SK-N-SH (cell line): ENCODE measurements around the gene SMYD3. TPM values are rescaled to one million over a fixed set of nuclear protein-coding genes. Genes with fewer than 3 reads are reported as not detected.

Experiments
- CTCF ChIA-PET: fragments of 300-600, 350-600 bp; formaldehyde crosslinking; extraction: SDS; loops from one replicate; lab custom pipeline; 2021; lab: Yijun Ruan, JAX
- POLR2A ChIA-PET: fragments of 350-600 bp; sonication (Branson Sonifier 250); formaldehyde crosslinking; extraction: SDS; loops from one replicate; lab custom pipeline; 2020; ENCODE audit warnings: antibody characterized with exemption, inconsistent platforms; lab: Yijun Ruan, JAX
- DNase-seq: peaks from one replicate; pipeline ENCODE4 v3.0.0; 2012
- H2AFZ ChIP-seq: fragments of 200-600 bp; sonication (generic); 2 replicates; pipeline ENCODE4 v1.8.1; 2016; ENCODE audit warnings: antibody characterized with exemption, mild to moderate bottlenecking, low read depth
- H3F3A ChIP-seq: fragments of 200-600 bp; sonication (generic); replicated peaks from 2 replicates; pipeline ENCODE3; 2016; ENCODE audit warnings: antibody characterized with exemption, mild to moderate bottlenecking; ENCODE audit not compliant: insufficient read depth
- H3K27ac ChIP-seq, 2 experiments: fragments of 200-500 bp in 1 of 2; fragments of 200-600 bp in 1 of 2; sonication (Bioruptor generic) in 1 of 2; sonication (generic), shearing (Covaris generic) in 1 of 2; 2 replicates each; pipeline versions ENCODE4 v1.5.1 to v1.6.1; 2014 to 2016; ENCODE audit warnings: low read depth in 2 of 2, inconsistent platforms in 1 of 2, low read length in 1 of 2, mild to moderate bottlenecking in 1 of 2, mixed read lengths in 1 of 2
- H3K27me3 ChIP-seq: fragments of 200-600 bp; sonication (generic), shearing (Covaris generic); 2 replicates; pipeline ENCODE4 v1.6.1; 2016; ENCODE audit warnings: mixed run types; ENCODE audit not compliant: insufficient read depth
- H3K36me3 ChIP-seq, 2 experiments: fragments of 200-500 bp in 1 of 2; fragments of 200-600 bp in 1 of 2; sonication (Bioruptor generic) in 1 of 2; sonication (generic) in 1 of 2; replicated peaks in 1 of 2; 2 replicates each; pipeline versions ENCODE3 to v1.5.1; 2014 to 2016; ENCODE audit warnings: low read length in 1 of 2, mild to moderate bottlenecking in 1 of 2; ENCODE audit not compliant: insufficient read depth in 2 of 2, control insufficient read depth in 1 of 2
- H3K4me1 ChIP-seq, 2 experiments: fragments of 200-500 bp in 1 of 2; fragments of 200-600 bp in 1 of 2; sonication (Bioruptor generic) in 1 of 2; sonication (generic), shearing (Covaris generic) in 1 of 2; 2 replicates each; pipeline versions ENCODE4 v1.5.1 to v1.6.1; 2014 to 2016; ENCODE audit warnings: low read depth in 1 of 2, low read length in 1 of 2, mixed run types in 1 of 2; ENCODE audit not compliant: insufficient read depth in 2 of 2, control insufficient read depth in 1 of 2
- H3K4me2 ChIP-seq: fragments of 200-600 bp; sonication (generic), shearing (Covaris generic); 2 replicates; pipeline ENCODE4 v1.6.1; 2017; ENCODE audit warnings: mixed run types
- H3K4me3 ChIP-seq, 2 experiments: fragments of 200-500 bp in 1 of 2; fragments of 200-600 bp in 1 of 2; sonication (Bioruptor generic) in 1 of 2; sonication (generic), shearing (Covaris generic) in 1 of 2; 2 replicates each; pipeline versions ENCODE4 v1.5.1 to v1.8.1; 2014 to 2016; ENCODE audit warnings: low read depth in 2 of 2, inconsistent platforms in 1 of 2, low read length in 1 of 2, mild to moderate bottlenecking in 1 of 2, mixed read lengths in 1 of 2, moderate library complexity in 1 of 2
- H3K79me2 ChIP-seq: fragments of 200-600 bp; sonication (generic); 2 replicates; pipeline ENCODE4 v1.8.1; 2017; ENCODE audit warnings: mild to moderate bottlenecking; ENCODE audit not compliant: insufficient read depth
- H3K9ac ChIP-seq: fragments of 200-600 bp; sonication (generic); 2 replicates; pipeline ENCODE4 v1.6.1; 2017; ENCODE audit warnings: mixed run types
- H3K9me2 ChIP-seq: fragments of 200-600 bp; sonication (generic); 2 replicates; pipeline ENCODE4 v1.6.1; 2017; ENCODE audit warnings: mixed run types
- H3K9me3 ChIP-seq: fragments of 200-600 bp; sonication (generic); 2 replicates; pipeline ENCODE4 v1.6.1; 2017; ENCODE audit warnings: mixed run types, mild to moderate bottlenecking, moderate library complexity
- H4K20me1 ChIP-seq: fragments of 200-600 bp; sonication (generic); 2 replicates; pipeline ENCODE4 v1.6.1; 2017; ENCODE audit warnings: mild to moderate bottlenecking, mixed run types; ENCODE audit not compliant: insufficient read depth
- CHD2 ChIP-seq: fragments of 150-350 bp; IDR thresholded peaks from 2 replicates; pipeline ENCODE4 v1.6.1; 2018; ENCODE audit warnings: low read length; ENCODE audit not compliant: partially characterized antibody
- CTCF ChIP-seq: fragments of 200-600 bp; sonication (generic); IDR thresholded peaks from 2 replicates; pipeline ENCODE4 v1.6.1; 2017; ENCODE audit warnings: antibody characterized with exemption, mild to moderate bottlenecking, moderate library complexity
- ELF1 ChIP-seq: IDR thresholded peaks from 2 replicates; pipeline ENCODE4 v1.4.0; 2012
- EP300 ChIP-seq, 2 experiments: IDR thresholded peaks; 2 replicates each; pipeline versions ENCODE4 v1.4.0 to v1.6.1; 2012; ENCODE audit warnings: borderline replicate concordance in 1 of 2, low read depth in 1 of 2, low read length in 1 of 2
- IRF3 ChIP-seq: fragments of 150-350 bp; IDR thresholded peaks from 2 replicates; pipeline ENCODE4 v1.6.1; 2016; ENCODE audit warnings: mild to moderate bottlenecking, low read depth, low read length
- JUND ChIP-seq: IDR thresholded peaks from 2 replicates; pipeline ENCODE4 v1.4.0; 2012
- MEF2A ChIP-seq: IDR thresholded peaks from 2 replicates; pipeline ENCODE4 v1.4.0; 2012; ENCODE audit warnings: low read depth, borderline replicate concordance
- NFIC ChIP-seq: IDR thresholded peaks from 2 replicates; pipeline ENCODE4 v1.4.0; 2012; ENCODE audit warnings: borderline replicate concordance
- POLR2AphosphoS5 ChIP-seq: IDR thresholded peaks from 2 replicates; pipeline ENCODE4 v1.6.1; 2012; ENCODE audit warnings: low read depth, low read length
- RAD21 ChIP-seq: IDR thresholded peaks from 2 replicates; pipeline ENCODE4 v1.6.1; 2012; ENCODE audit warnings: mild to moderate bottlenecking, low read length
- REST ChIP-seq: IDR thresholded peaks from 2 replicates; pipeline ENCODE4 v1.6.1; 2012; ENCODE audit warnings: mild to moderate bottlenecking, low read depth, low read length, moderate library complexity
- RXRA ChIP-seq: IDR thresholded peaks from 2 replicates; pipeline ENCODE4 v1.4.0; 2012; ENCODE audit warnings: low read depth, mild to moderate bottlenecking, borderline replicate concordance
- USF1 ChIP-seq: IDR thresholded peaks from 2 replicates; pipeline ENCODE4 v1.4.0; 2012; ENCODE audit warnings: low read depth, borderline replicate concordance
- YY1 ChIP-seq: IDR thresholded peaks from 2 replicates; pipeline ENCODE4 v1.4.0; 2012; ENCODE audit warnings: low read depth, mild to moderate bottlenecking
- WGBS: methylation state at CpG from one replicate; pipeline ENCODE4 v1.1.6; 2017; ENCODE audit warnings: low lambda C conversion rate; 5-methylcytosine and 5-hydroxymethylcytosine counted together
- polyA plus RNA-seq, 3 experiments: library from polyadenylated mRNA; depleted of rRNA; stranded (reverse); fragments of >200 nt; gene quantifications; 2 replicates each; pipeline ENCODE4 v1.2.3, GENCODE V29; 2012

SMYD3 gene
- polyA plus RNA-seq, 1 of the 3 experiments (the other 2 are of a cell fraction): 31.4 TPM

GRCh38 chr1:246528933-246529731 is 22.1 kb upstream of the SMYD3 start:
- no peaks in the 10 kb centered on the region for H3K9me3 ChIP-seq
- DNase-seq: no peak
- CTCF ChIA-PET: no interaction called here
- H3K4me3 ChIP-seq: no peak overlapping the region
- no peaks in the 10 kb centered on the region for H3K9me2 ChIP-seq
- H2AFZ ChIP-seq: no peak overlapping the region
- H3K4me2 ChIP-seq: no peak overlapping the region
- no peaks in the 10 kb centered on the region for H3K27me3 ChIP-seq
- H3K36me3 ChIP-seq: no peaks in the 10 kb centered on the region
- H3K9ac ChIP-seq: no peak overlapping the region
- H4K20me1 ChIP-seq: no peaks in the 10 kb centered on the region
- no peaks in the 10 kb centered on the region; a peak in 2 of 4 replicates for H3K4me1 ChIP-seq
- H3F3A ChIP-seq: no peaks in the 10 kb centered on the region
- H3K27ac ChIP-seq: no peak overlapping the region
- TF ChIP-seq EP300 (IDR thresholded peaks at IDR 0.05; ENCODE audit: borderline replicate concordance in 1 of 2, low read depth in 1 of 2, low read length in 1 of 2): no peak
- TF ChIP-seq CTCF: no peak
- no peak for TF ChIP-seq RAD21
- no peak for TF ChIP-seq CHD2
- TF ChIP-seq ELF1: no peak
- no peak for TF ChIP-seq RXRA
- no peak for TF ChIP-seq YY1
- no peak for TF ChIP-seq REST
- TF ChIP-seq POLR2AphosphoS5: no peak
- no peak for TF ChIP-seq MEF2A
- no peak for TF ChIP-seq JUND
- TF ChIP-seq IRF3: no peak
- TF ChIP-seq NFIC: no peak
- no peak for TF ChIP-seq USF1
- TF ChIP-seq, all 33 proteins: peak for 0
- no peaks in the 10 kb centered on the region for H3K79me2 ChIP-seq
- POLR2A ChIA-PET: no interaction called here
- WGBS: 37% methylated on average over 8 of the region's 8 CpGs
